Transverse colon (tissue), 4 donors: ENCODE results near the gene UPK1A.

Source experiments
- CTCF ChIP-seq, 5 experiments: fragments of 200-600 bp in 3 of 5; fragments of 450-650 bp in 2 of 5; sonication (generic) in 3 of 5; IDR thresholded peaks; 1 replicate in 2 of 5; 2 replicates in 3 of 5; pipeline ENCODE4 v1.5.1; 2016 to 2017; ENCODE audit warnings: antibody characterized with exemption in 5 of 5, inconsistent platforms in 3 of 5, mild to moderate bottlenecking in 2 of 5, moderate library complexity in 1 of 5
- POLR2AphosphoS5 ChIP-seq, 3 donors: sonication (generic); formaldehyde crosslinking; IDR thresholded peaks; one replicate each; pipeline ENCODE4 v1.6.1; 2016; ENCODE audit warnings: antibody characterized with exemption in 3 of 3

- TF ChIP-seq CTCF (IDR thresholded peaks at IDR 0.05) (no peak), POLR2AphosphoS5 (IDR thresholded peaks at IDR 0.05) (no peak)
These were observed 56.1 kb downstream of the UPK1A start for GRCh38 chr19:35722461-35722860.
